ENCODE measurements around the gene SLIT3.
"Not testable (repeated sequence)": the region's sequence is repeated elsewhere in the genome, so short reads cannot be mapped to it uniquely, and the experiment has no call there.

Gene SLIT3

GRCh38 chr5:168654211-168654721 lies 646.7 kb downstream of the SLIT3 start:
- no peak for DNase-seq

GRCh38 chr5:168653626-168654025 lies 647.3 kb downstream of the SLIT3 start:
- no peak for DNase-seq

GRCh38 chr5:168651648-168652047 lies 649.3 kb downstream of the SLIT3 start:
- DNase-seq = no peak

- DNase-seq = no peak
Measured at GRCh38 chr5:168649306-168649705, 651.6 kb downstream of the SLIT3 start.

GRCh38 chr5:168648576-168648975 lies 652.4 kb downstream of the SLIT3 start:
- no peak for DNase-seq

- no peak for DNase-seq
Measured at GRCh38 chr5:168648016-168648415, 652.9 kb downstream of the SLIT3 start.

DNA sequence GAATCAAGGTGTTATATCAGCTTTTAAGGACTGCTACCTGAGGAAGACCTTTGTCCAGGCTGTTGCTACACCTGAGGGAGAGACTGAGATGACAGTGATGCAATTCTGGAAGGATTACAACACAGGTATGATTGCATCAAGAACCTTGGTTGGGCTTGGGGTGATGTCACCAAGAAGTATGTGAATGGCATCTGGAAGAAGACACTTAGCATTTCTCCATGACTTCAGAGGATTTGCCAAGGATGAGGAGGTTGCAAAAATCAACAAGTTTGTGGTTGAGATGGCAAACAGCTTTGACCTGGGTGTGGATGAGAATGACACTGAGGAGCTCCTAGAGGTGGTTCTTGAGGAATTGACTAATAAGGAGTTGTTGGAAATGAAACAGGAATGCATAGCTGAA lies 653.9 kb downstream of the SLIT3 start:
- DNase-seq = no peak

DNA sequence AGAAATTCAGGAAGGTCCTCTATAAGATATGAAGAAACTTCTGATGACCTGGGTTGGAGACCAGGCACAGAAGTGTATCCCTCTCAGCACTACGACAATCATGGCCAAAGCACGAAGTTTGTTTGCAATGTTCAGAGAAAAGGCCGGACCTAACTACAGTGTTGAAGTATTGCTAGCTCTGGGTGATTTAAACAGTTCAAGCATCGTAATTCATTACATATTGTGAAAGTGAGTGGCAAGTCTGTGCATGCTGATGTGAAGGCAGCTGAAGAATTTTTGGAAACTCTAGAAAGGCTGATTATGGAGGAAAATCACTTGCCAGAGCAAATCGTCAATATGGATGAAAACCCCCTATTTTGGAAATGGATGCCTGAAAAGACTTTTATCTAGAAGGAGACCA lies 654.6 kb downstream of the SLIT3 start:
- DNase-seq = no peak

DNA sequence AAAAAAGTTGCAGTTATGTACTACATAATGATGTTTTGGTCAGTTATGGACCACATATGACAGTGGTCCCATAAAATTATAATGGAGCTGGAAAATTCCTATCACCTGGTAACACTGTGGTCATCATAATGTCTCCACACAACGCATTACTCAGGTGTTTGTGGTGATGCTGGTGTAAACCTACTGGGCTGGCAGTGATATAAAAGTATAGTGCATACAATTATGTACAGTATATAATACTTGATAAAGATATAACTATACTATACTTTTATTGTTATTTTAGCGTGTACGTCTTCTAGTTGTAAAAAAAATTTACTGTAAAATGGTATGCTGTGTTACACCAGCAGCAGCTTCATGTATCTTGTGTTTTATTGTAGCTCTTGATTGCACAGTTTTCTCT lies 655.7 kb downstream of the SLIT3 start:
- DNase-seq = no peak

GRCh38 chr5:168642019-168642418 lies 658.9 kb downstream of the SLIT3 start:
- no peak for DNase-seq

DNA sequence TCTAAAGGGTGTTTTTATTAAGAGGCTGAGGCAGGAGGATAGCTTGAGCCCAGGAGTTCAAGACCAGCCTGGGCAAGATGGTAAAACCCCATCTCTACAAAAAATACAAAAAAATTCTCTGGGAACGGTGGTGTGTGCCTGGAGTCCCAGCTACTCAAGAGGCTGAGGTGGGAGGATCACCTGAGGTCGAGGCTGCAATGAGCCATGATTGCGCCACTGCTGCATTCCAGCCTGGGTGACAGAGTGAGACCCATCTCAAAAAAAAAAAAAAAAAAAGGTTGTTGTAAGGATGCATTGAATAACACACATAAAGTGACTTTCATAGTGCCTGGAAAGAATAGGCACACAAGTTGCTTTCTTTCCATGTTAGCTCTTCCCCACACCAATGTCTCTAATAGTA lies 662.1 kb downstream of the SLIT3 start:
- not testable (repeated sequence) for DNase-seq

DNA sequence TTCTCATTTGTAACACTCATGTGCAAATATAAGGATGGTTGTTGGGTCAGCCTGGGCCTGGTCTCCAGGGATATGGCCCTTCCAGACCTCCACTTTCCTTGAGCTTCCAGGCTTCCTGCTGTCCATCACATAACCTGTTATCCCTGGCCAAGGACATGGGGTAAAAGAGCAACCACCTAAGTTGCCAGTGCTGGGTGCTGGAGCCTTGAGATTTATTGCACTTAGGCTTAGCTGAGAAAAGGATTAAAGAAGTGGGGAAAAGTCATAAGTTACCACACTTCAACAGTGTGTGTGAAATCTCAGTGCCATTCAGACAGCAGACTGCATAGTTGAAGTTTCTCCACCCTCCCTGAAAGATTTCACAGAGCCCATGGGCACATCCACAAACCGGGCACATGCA lies 663.1 kb downstream of the SLIT3 start:
- no peak for DNase-seq

DNA sequence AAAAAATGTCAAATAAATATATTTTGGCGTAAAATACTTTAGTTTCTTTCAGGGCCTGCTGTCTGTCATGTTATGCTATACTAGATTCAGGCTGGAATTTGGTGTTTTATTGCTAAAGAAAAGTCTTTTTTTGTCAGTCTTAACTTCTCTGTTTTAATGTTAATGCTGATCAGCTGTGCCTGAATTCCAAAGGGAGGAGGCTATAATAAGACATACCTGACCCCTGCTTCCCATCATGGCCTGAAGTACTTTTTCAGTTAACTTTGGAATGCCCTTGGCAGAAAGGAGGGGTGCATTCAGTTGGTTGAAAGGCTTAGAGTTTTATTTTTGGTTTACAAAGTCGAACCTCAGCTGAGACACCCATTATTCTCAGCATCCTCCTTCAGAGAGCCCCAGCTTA lies 663.7 kb downstream of the SLIT3 start:
- DNase-seq = no peak

GRCh38 chr5:168630958-168631357 lies 670.0 kb downstream of the SLIT3 start:
- not testable (repeated sequence) for DNase-seq

- no peak for DNase-seq
Measured at GRCh38 chr5:168624850-168625364, 676.0 kb downstream of the SLIT3 start.

DNA sequence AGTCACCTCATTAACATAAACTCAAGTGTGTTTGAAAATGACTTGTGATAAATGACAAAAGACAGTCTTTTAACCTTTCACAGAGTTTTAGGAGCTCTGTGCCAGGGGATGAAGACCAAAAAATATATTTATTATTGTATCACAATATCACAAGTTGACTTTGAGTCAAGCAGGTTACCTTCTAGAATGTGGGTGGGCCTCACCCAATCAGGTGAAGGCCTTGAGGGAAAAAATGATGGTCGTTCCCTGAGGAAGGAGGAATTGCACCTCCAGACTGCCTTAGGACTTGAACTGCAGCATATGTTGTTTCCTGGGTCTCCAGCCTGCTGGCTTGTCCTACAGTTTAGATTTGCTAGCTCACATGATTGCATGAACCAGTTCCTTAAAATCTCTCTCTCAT lies 680.1 kb downstream of the SLIT3 start:
- DNase-seq = no peak

DNA sequence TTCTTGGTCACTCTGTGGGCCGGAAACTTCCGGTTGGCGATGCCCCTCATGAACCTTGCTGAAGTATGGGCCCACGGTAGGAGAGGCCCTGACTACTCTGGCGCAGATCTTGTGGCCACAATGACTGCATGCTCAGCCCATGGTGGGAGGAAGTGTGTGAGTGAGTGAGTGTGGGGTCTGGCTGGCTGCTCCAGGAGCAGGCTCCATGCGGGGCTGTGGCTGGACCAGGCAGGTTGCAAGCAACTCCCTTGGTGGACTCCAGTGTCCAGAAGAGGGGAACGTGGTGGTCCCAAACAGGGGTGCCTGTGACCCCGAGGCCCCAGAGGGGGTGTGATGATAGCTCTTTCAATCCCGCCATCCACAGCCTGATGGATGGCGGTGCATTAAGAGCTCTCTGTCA lies 686.3 kb downstream of the SLIT3 start:
- DNase-seq = no peak

GRCh38 chr5:168613996-168614395 lies 686.9 kb downstream of the SLIT3 start:
- no peak for DNase-seq

DNA sequence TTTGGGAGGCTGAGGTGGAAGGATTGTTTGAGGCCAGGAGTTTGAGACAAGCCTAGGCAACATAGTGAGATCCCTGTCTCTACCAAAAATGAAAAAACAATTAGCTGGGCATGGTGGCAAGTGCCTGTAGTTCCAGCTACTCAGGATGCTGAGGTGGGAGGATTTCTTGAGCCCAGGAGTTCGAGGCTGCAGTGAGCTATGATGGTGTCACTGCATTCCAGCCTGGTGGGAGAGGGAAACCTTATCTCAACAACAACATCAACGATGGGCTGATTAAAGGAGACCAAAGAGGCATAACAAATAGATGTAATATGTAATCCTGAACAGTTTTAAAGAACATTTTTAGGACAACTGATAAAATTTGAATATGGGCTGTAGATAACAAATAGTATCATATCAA lies 687.5 kb downstream of the SLIT3 start:
- DNase-seq = no peak

GRCh38 chr5:168612996-168613395 lies 687.9 kb downstream of the SLIT3 start:
- no peak for DNase-seq

GRCh38 chr5:168612123-168612522 lies 688.8 kb downstream of the SLIT3 start:
- no peak for DNase-seq
